Measurements from ENCODE around the gene GLRX. TPM values are rescaled to one million over a fixed set of nuclear protein-coding genes. Genes with fewer than 3 reads are reported as not detected.

GLRX gene
- total and polyA plus RNA-seq, 2 of the 13 experiments (the other 11 are each of a cell fraction or from before 2014, with no cell fraction given), result 63.8 to 499 TPM

DNA sequence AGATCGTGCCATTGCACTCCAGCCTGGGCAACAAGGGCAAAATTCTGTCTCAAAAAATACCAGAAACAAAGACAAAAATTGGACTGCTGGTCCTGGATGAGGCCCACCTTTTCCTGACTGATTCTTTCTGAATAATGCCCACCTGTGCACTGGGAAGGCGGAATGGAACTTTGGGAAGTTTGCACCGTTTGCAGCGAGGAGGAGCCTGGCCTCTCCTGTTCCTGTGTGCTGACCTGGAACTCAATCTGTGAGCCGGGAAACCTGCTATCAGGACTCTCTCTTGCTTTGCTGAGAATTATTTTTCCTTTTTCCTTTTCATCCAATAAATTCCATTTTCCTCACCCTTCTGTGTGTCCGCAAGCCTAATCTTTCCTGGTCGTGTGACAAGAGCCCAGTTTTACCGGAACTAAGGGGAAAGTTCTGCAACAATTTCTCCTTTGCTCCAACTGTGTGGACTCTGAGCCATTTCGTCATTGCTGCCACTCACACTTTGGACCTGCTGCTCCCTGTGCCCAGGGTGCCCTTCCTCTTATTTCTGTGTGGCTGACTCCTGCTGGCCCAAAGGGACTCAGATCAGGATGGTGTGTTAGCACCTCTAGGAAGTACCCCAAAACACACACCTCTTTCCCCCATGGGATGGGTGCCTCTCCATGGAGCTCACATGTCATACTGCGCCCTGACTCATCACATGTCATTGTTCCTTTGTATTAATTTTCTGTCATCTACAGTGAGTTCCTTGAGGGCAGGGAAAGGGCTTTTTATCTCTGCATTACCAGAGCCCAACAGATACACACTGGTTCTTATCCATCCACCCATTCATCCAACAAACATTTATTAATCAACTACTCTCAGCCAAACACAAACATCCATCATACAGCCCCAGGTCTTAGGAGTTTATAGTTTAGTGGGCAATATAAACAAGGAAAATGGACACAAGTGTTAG, 4.7 kb upstream of the GLRX start (continued):
- TF ChIP-seq ZSCAN21 (CRISPR knock-in tag; IDR thresholded peaks at IDR 0.05; ENCODE audit: borderline replicate concordance) (no peak), ATAD3A (CRISPR knock-in tag; IDR thresholded peaks at IDR 0.05) (no peak), XBP1 (CRISPR knock-in tag; IDR thresholded peaks at IDR 0.05) (peak; percentile 74; the same call in 1 of the 2 replicates), HMG20B (CRISPR knock-in tag; conservative IDR thresholded peaks at IDR 0.05) (0 out of 2 replicates have a peak, but pooled peaks have one; percentile 62), FOXA1 (IDR thresholded peaks at IDR 0.05) (no peak), FOXA1 (CRISPR knock-in tag; IDR thresholded peaks at IDR 0.05) (0 out of 2 replicates have a peak, but pooled peaks have one; percentile 18), PCBP2 (optimal IDR thresholded peaks at IDR 0.05; ENCODE audit: low read depth, low read length, poor library complexity, severe bottlenecking) (no peak), NPAS2 (CRISPR knock-in tag; IDR thresholded peaks at IDR 0.05; ENCODE audit: borderline replicate concordance) (no peak), SYNCRIP (IDR thresholded peaks at IDR 0.05; ENCODE audit: insufficient read depth, low read depth, low read length) (no peak)
- TF ChIP-seq, protein P1, sequence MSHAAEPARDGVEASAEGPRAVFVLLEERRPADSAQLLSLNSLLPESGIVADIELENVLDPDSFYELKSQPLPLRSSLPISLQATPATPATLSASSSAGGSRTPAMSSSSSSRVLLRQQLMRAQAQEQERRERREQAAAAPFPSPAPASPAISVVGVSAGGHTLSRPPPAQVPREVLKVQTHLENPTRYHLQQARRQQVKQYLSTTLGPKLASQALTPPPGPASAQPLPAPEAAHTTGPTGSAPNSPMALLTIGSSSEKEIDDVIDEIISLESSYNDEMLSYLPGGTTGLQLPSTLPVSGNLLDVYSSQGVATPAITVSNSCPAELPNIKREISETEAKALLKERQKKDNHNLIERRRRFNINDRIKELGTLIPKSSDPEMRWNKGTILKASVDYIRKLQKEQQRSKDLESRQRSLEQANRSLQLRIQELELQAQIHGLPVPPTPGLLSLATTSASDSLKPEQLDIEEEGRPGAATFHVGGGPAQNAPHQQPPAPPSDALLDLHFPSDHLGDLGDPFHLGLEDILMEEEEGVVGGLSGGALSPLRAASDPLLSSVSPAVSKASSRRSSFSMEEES (CRISPR knock-in tag; IDR thresholded peaks at IDR 0.05), result peak; percentile 90
- TF ChIP-seq, protein P2, sequence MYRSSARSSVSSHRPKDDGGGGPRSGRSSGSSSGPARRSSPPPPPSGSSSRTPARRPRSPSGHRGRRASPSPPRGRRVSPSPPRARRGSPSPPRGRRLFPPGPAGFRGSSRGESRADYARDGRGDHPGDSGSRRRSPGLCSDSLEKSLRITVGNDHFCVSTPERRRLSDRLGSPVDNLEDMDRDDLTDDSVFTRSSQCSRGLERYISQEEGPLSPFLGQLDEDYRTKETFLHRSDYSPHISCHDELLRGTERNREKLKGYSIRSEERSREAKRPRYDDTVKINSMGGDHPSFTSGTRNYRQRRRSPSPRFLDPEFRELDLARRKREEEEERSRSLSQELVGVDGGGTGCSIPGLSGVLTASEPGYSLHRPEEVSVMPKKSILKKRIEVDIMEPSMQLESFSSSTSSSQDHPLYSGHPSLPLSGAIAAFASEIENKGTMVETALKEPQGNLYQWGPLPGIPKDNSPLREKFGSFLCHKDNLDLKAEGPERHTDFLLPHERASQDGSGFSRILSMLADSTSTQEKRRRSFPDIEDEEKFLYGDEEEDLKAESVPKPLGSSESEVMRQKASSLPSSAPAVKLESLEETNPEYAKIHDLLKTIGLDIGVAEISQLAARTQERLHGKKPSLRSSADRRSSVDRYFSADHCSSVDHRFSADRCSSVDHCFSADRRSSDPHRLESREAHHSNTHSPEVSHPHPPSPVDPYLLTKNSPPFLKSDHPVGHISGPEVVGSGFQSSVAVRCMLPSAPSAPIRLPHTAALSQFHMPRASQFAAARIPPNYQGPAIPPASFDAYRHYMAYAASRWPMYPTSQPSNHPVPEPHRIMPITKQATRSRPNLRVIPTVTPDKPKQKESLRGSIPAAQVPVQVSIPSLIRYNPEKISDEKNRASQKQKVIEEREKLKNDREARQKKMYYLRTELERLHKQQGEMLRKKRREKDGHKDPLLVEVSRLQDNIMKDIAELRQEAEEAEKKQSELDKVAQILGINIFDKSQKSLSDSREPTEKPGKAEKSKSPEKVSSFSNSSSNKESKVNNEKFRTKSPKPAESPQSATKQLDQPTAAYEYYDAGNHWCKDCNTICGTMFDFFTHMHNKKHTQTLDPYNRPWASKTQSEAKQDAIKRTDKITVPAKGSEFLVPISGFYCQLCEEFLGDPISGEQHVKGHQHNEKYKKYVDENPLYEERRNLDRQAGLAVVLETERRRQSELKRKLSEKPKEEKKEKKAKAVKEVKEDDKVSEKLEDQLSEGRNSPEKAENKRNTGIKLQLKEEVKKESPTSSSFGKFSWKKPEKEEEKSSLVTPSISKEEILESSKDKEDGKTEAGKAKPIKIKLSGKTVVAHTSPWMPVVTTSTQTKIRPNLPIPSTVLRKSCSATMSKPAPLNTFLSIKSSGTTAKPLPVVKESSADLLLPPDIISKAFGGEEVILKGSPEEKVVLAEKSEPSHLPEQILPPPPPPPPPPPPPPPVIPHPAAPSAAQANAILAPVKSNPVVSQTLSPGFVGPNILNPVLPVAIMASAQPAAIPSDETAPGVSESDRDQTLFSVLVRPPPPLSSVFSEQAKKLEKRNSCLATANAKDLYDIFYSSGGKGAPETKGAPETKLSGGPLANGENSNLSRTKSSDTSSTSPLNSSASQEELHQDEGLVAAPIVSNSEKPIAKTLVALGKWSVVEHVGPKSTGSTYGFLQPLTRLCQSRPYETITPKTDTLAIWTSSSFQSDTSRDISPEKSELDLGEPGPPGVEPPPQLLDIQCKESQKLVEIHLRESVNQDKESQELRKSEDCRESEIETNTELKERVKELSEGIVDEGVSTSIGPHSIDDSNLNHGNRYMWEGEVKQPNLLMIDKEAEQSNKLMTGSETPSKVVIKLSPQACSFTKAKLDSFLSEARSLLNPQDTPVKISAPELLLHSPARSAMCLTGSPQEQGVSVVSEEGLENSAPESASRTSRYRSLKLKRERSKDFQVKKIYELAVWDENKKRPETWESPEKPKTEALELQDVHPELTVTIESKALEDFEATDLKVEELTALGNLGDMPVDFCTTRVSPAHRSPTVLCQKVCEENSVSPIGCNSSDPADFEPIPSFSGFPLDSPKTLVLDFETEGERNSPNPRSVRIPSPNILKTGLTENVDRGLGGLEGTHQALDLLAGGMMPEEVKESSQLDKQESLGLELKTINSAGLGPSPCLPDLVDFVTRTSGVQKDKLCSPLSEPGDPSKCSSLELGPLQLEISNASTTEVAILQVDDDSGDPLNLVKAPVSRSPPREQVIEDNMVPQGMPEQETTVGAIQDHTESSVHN (CRISPR knock-in tag; IDR thresholded peaks at IDR 0.05), result 0 out of 2 replicates have a peak, but pooled peaks have one; percentile 64
- TF ChIP-seq, protein P3, sequence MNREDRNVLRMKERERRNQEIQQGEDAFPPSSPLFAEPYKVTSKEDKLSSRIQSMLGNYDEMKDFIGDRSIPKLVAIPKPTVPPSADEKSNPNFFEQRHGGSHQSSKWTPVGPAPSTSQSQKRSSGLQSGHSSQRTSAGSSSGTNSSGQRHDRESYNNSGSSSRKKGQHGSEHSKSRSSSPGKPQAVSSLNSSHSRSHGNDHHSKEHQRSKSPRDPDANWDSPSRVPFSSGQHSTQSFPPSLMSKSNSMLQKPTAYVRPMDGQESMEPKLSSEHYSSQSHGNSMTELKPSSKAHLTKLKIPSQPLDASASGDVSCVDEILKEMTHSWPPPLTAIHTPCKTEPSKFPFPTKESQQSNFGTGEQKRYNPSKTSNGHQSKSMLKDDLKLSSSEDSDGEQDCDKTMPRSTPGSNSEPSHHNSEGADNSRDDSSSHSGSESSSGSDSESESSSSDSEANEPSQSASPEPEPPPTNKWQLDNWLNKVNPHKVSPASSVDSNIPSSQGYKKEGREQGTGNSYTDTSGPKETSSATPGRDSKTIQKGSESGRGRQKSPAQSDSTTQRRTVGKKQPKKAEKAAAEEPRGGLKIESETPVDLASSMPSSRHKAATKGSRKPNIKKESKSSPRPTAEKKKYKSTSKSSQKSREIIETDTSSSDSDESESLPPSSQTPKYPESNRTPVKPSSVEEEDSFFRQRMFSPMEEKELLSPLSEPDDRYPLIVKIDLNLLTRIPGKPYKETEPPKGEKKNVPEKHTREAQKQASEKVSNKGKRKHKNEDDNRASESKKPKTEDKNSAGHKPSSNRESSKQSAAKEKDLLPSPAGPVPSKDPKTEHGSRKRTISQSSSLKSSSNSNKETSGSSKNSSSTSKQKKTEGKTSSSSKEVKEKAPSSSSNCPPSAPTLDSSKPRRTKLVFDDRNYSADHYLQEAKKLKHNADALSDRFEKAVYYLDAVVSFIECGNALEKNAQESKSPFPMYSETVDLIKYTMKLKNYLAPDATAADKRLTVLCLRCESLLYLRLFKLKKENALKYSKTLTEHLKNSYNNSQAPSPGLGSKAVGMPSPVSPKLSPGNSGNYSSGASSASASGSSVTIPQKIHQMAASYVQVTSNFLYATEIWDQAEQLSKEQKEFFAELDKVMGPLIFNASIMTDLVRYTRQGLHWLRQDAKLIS (CRISPR knock-in tag; IDR thresholded peaks at IDR 0.05), result no peak
- TF ChIP-seq, protein P4, sequence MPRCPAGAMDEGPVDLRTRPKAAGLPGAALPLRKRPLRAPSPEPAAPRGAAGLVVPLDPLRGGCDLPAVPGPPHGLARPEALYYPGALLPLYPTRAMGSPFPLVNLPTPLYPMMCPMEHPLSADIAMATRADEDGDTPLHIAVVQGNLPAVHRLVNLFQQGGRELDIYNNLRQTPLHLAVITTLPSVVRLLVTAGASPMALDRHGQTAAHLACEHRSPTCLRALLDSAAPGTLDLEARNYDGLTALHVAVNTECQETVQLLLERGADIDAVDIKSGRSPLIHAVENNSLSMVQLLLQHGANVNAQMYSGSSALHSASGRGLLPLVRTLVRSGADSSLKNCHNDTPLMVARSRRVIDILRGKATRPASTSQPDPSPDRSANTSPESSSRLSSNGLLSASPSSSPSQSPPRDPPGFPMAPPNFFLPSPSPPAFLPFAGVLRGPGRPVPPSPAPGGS (CRISPR knock-in tag; IDR thresholded peaks at IDR 0.05), result peak; percentile 49; the same call in 1 of the 2 replicates

Measured in HepG2 (cell line).